HCT116 (cell line): ENCODE data around the gene SFTPA2. TPM values are rescaled to one million over a fixed set of nuclear protein-coding genes. Genes with fewer than 3 reads are reported as not detected.
"Not testable (repeated sequence)": the region's sequence is repeated elsewhere in the genome, so short reads cannot be mapped to it uniquely, and the experiment has no call there.

Experiments used
- ATAC-seq: fragments of 200-7000 bp; cut with Tn5 transposase; 2 replicates; pipeline ENCODE4 v1.9.1; 2020; ENCODE audit warnings: mild to moderate bottlenecking, moderate library complexity
- BruUV-seq: library from RNA; stranded (reverse); fragments of 400-500 nt; replicated peaks from 2 replicates; lab custom pipeline; 2021; lab: Mats Ljungman, UMichigan
- CTCF ChIA-PET: fragments of 300-600 bp; sonication (Branson Sonifier 250); formaldehyde crosslinking; loops from one replicate; lab custom pipeline; 2021; ENCODE audit warnings: antibody characterized with exemption; lab: Charles Lee
- POLR2A ChIA-PET: fragments of 300-600, 350-600 bp; sonication (Branson Sonifier 250); formaldehyde crosslinking; loops from one replicate; lab custom pipeline; 2021; ENCODE audit warnings: antibody characterized with exemption; lab: Charles Lee
- RAD21 ChIA-PET, 2 experiments: fragments of 300-600 bp; sonication (Branson Sonifier 250); formaldehyde crosslinking; loops; one replicate each; lab custom pipeline; 2023; ENCODE audit warnings: low total read pairs in 2 of 2; ENCODE audit not compliant: uncharacterized antibody in 2 of 2, unreplicated experiment in 2 of 2, low non-redundant PET in 1 of 2; lab: Charles Lee
- DNase-seq: peaks from one replicate; pipeline ENCODE4 v3.0.0-alpha.2; 2010; ENCODE audit warnings: low read depth, low spot score
- H2AFZ ChIP-seq: fragments of 200-600 bp; shearing (Covaris generic), sonication (generic); 2 replicates; pipeline ENCODE4 v1.6.1; 2017; ENCODE audit warnings: low read depth, mixed run types, mixed read lengths, antibody characterized with exemption, low read length; ENCODE audit not compliant: poor library complexity, severe bottlenecking
- H3K27ac ChIP-seq: 2 replicates; pipeline ENCODE4 v1.5.1; 2012; ENCODE audit warnings: low read depth, low read length
- H3K27me3 ChIP-seq: fragments of 200-600 bp; sonication (generic); 2 replicates; pipeline ENCODE4 v1.6.1; 2016; ENCODE audit warnings: mixed run types, low read length, mixed read lengths; ENCODE audit not compliant: insufficient read depth
- H3K36me3 ChIP-seq, 2 experiments: fragments of 200-500 bp in 1 of 2; fragments of 200-600 bp in 1 of 2; sonication (Bioruptor generic) in 1 of 2; sonication (generic) in 1 of 2; 2 replicates each; pipeline versions ENCODE4 v1.5.1 to v1.6.1; 2014 to 2016; ENCODE audit warnings: low read length in 2 of 2, inconsistent platforms in 1 of 2, mixed read lengths in 1 of 2, mixed run types in 1 of 2; ENCODE audit not compliant: insufficient read depth in 2 of 2, control insufficient read depth in 1 of 2
- H3K4me1 ChIP-seq, 2 experiments: fragments of 200-600 bp in 1 of 2; sonication (generic) in 1 of 2; 2 replicates each; pipeline versions ENCODE4 v1.5.1 to v1.6.1; 2012 to 2017; ENCODE audit warnings: low read length in 2 of 2, inconsistent platforms in 1 of 2, mild to moderate bottlenecking in 1 of 2, mixed read lengths in 1 of 2, mixed run types in 1 of 2, moderate library complexity in 1 of 2; ENCODE audit not compliant: insufficient read depth in 2 of 2, control insufficient read depth in 1 of 2
- H3K4me2 ChIP-seq: fragments of 200-600 bp; sonication (generic); 2 replicates; pipeline ENCODE4 v1.6.1; 2017; ENCODE audit warnings: mixed run types, low read length, mixed read lengths
- H3K4me3 ChIP-seq, 2 experiments: fragments of 200-600 bp in 1 of 2; sonication (generic) in 1 of 2; replicated peaks in 1 of 2; 2 replicates each; pipeline ENCODE4 v1.5.1; 2011 to 2016; ENCODE audit warnings: low read length in 2 of 2, control low read depth in 1 of 2, low read depth in 1 of 2, mild to moderate bottlenecking in 1 of 2, mixed read lengths in 1 of 2, mixed run types in 1 of 2
- H3K79me2 ChIP-seq: fragments of 200-600 bp; sonication (generic); 2 replicates; pipeline ENCODE4 v1.6.1; 2017; ENCODE audit warnings: mild to moderate bottlenecking, mixed run types, low read length, moderate library complexity, mixed read lengths; ENCODE audit not compliant: insufficient read depth
- H3K9ac ChIP-seq: fragments of 200-600 bp; sonication (generic); 2 replicates; pipeline ENCODE4 v1.6.1; 2016; ENCODE audit warnings: low read length, mixed read lengths
- H3K9me2 ChIP-seq: fragments of 200-600 bp; sonication (generic), shearing (Covaris generic); 2 replicates; pipeline ENCODE4 v1.6.1; 2017; ENCODE audit warnings: mixed run types, mild to moderate bottlenecking, moderate library complexity; ENCODE audit not compliant: insufficient read depth
- H3K9me3 ChIP-seq, 2 experiments: fragments of 200-500 bp in 1 of 2; fragments of 200-600 bp in 1 of 2; sonication (Bioruptor generic) in 1 of 2; sonication (generic) in 1 of 2; 2 replicates each; pipeline ENCODE4 v1.6.1; 2014 to 2017; ENCODE audit warnings: low read length in 2 of 2, mixed read lengths in 2 of 2, inconsistent platforms in 1 of 2, low read depth in 1 of 2, mild to moderate bottlenecking in 1 of 2, mixed run types in 1 of 2, moderate library complexity in 1 of 2; ENCODE audit not compliant: control insufficient read depth in 1 of 2, insufficient read depth in 1 of 2
- H4K20me1 ChIP-seq: fragments of 200-600 bp; sonication (generic), shearing (Covaris generic); 2 replicates; pipeline ENCODE4 v1.6.1; 2017; ENCODE audit warnings: mixed run types, mild to moderate bottlenecking, moderate library complexity; ENCODE audit not compliant: insufficient read depth
- CBX3 ChIP-seq: IDR thresholded peaks from 2 replicates; pipeline ENCODE4 v1.6.1; 2012; ENCODE audit warnings: low read depth
- EGR1 ChIP-seq: IDR thresholded peaks from 2 replicates; pipeline ENCODE4 v1.6.1; 2012; ENCODE audit warnings: low read depth
- ELF1 ChIP-seq: IDR thresholded peaks from 2 replicates; pipeline ENCODE4 v1.6.1; 2012; ENCODE audit warnings: low read depth, borderline replicate concordance
- EZH2 ChIP-seq: fragments of 200-600 bp; sonication (generic); IDR thresholded peaks from 2 replicates; pipeline ENCODE4 v1.6.1; 2017; ENCODE audit warnings: antibody characterized with exemption, mixed run types
- POLR2A ChIP-seq: IDR thresholded peaks from 2 replicates; pipeline ENCODE4 v1.7.0; 2011; ENCODE audit warnings: borderline replicate concordance; ENCODE audit not compliant: insufficient read depth, insufficient read length; ENCODE audit errors: extremely low read depth
- POLR2AphosphoS5 ChIP-seq: IDR thresholded peaks from 2 replicates; pipeline ENCODE4 v1.6.1; 2011; ENCODE audit warnings: mild to moderate bottlenecking, low read depth, low read length, moderate library complexity
- RAD21 ChIP-seq: IDR thresholded peaks from 2 replicates; pipeline ENCODE4 v1.6.1; 2012; ENCODE audit warnings: low read depth, mild to moderate bottlenecking
- SIN3A ChIP-seq: IDR thresholded peaks from 2 replicates; pipeline ENCODE4 v1.6.1; 2012; ENCODE audit warnings: low read depth
- SP1 ChIP-seq: IDR thresholded peaks from 2 replicates; pipeline ENCODE4 v1.6.1; 2012; ENCODE audit warnings: low read depth
- SRF ChIP-seq: IDR thresholded peaks from 2 replicates; pipeline ENCODE4 v1.6.1; 2012; ENCODE audit warnings: low read depth
- TCF7L2 ChIP-seq: IDR thresholded peaks from 2 replicates; pipeline ENCODE4 v1.7.0; 2011; ENCODE audit warnings: borderline replicate concordance, inconsistent platforms; ENCODE audit not compliant: insufficient read depth, insufficient read length; ENCODE audit errors: extremely low read depth
- YY1 ChIP-seq: IDR thresholded peaks from 2 replicates; pipeline ENCODE4 v1.6.1; 2011; ENCODE audit warnings: low read length, low read depth, moderate library complexity, mild to moderate bottlenecking; ENCODE audit not compliant: insufficient replicate concordance; ENCODE audit errors: extremely low read depth
- intact Hi-C: fragments of 100-400 bp; cut with micrococcal nuclease; formaldehyde crosslinking; loops from 2 replicates; pipeline ENCODE4 v1.10.0; 2022
- total RNA-seq: library from RNA; stranded (reverse); gene quantifications from one replicate; pipeline ENCODE4 v1.2.1, GENCODE V29; 2021; ENCODE audit not compliant: unreplicated experiment
- TF ChIP-seq, protein P1 (sequence below): IDR thresholded peaks from 2 replicates; pipeline ENCODE4 v1.6.1; 2012; ENCODE audit warnings: low read depth
- TF ChIP-seq, protein P2 (sequence below), 3 experiments: fragments of 200-600 bp in 1 of 3; sonication (generic) in 1 of 3; IDR thresholded peaks in 2 of 3; conservative IDR thresholded peaks in 1 of 3; 2 replicates each; pipeline ENCODE4 v1.5.1; 2012 to 2017; ENCODE audit warnings: low read depth in 2 of 3, low read length in 2 of 3, antibody characterized with exemption in 1 of 3, borderline replicate concordance in 1 of 3, control low read depth in 1 of 3, mild to moderate bottlenecking in 1 of 3, mixed read lengths in 1 of 3, mixed run types in 1 of 3, moderate library complexity in 1 of 3; ENCODE audit not compliant: insufficient read depth in 1 of 3
- TF ChIP-seq, protein P3 (sequence below): IDR thresholded peaks from 2 replicates; pipeline ENCODE4 v1.6.1; 2012
- TF ChIP-seq, protein P4 (sequence below): IDR thresholded peaks from 2 replicates; pipeline ENCODE4 v1.6.1; 2012

The SFTPA2 gene
- total RNA-seq, 1 experiment from 2014 or later, result 6.9 TPM

DNA sequence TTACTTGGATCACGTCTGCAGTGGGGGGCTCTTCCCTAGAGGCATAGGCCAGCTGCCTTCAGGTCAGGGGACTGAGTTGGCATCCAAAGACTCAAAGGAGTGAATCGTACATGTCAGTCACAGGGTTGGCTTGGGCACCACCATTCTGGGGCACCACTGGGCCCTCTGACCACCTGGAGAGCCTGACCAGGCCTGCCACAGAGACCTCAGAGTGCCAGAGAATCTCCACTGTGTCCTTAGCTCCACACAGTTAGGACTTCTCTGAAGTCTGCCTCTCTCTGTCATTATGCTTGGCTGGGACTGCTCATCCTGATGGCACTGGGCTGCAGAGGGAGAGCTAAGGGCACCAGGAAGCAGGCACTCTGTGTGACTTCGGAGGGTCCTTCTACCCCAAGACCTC, 34.4 kb upstream of the SFTPA2 start:
- H3K27me3 ChIP-seq, intact Hi-C loops, H3K27ac ChIP-seq, H3K4me1 ChIP-seq, H3K9ac ChIP-seq, H4K20me1 ChIP-seq, H2AFZ ChIP-seq, H3K36me3 ChIP-seq, H3K79me2 ChIP-seq, H3K4me3 ChIP-seq, CTCF ChIA-PET, H3K9me2 ChIP-seq, POLR2A ChIA-PET, ATAC-seq, H3K9me3 ChIP-seq, H3K4me2 ChIP-seq, RAD21 ChIA-PET, BruUV-seq, DNase-seq: not testable (repeated sequence)

DNA sequence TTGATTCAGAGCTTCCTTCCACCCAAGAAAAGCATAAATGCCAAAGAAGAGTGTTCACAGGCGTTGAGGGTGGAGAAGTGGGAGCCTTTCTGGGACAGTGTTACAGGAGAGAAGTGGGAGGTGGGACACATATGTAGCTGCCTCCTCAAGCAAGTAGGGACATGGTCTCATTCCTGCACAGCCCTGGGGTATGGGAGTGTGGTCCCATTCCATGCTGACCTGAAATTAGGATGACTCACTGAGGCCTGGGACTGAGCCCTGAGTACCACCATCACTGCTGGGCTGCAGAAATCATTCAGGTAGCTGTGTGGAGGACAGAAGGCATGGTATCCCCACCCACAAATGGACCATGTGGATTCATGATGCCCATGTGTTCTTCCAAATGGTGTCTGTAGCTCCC, 33.2 kb upstream of the SFTPA2 start:
- RAD21 ChIA-PET, result no interaction called here
- no peak for TF ChIP-seq SP1
- no peak for TF ChIP-seq CBX3
- TF ChIP-seq POLR2A, result no peak
- no peak for TF ChIP-seq EZH2
- TF ChIP-seq, protein P1, sequence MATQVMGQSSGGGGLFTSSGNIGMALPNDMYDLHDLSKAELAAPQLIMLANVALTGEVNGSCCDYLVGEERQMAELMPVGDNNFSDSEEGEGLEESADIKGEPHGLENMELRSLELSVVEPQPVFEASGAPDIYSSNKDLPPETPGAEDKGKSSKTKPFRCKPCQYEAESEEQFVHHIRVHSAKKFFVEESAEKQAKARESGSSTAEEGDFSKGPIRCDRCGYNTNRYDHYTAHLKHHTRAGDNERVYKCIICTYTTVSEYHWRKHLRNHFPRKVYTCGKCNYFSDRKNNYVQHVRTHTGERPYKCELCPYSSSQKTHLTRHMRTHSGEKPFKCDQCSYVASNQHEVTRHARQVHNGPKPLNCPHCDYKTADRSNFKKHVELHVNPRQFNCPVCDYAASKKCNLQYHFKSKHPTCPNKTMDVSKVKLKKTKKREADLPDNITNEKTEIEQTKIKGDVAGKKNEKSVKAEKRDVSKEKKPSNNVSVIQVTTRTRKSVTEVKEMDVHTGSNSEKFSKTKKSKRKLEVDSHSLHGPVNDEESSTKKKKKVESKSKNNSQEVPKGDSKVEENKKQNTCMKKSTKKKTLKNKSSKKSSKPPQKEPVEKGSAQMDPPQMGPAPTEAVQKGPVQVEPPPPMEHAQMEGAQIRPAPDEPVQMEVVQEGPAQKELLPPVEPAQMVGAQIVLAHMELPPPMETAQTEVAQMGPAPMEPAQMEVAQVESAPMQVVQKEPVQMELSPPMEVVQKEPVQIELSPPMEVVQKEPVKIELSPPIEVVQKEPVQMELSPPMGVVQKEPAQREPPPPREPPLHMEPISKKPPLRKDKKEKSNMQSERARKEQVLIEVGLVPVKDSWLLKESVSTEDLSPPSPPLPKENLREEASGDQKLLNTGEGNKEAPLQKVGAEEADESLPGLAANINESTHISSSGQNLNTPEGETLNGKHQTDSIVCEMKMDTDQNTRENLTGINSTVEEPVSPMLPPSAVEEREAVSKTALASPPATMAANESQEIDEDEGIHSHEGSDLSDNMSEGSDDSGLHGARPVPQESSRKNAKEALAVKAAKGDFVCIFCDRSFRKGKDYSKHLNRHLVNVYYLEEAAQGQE, result no peak
- TF ChIP-seq RAD21, result no peak
- TF ChIP-seq, protein P2, sequence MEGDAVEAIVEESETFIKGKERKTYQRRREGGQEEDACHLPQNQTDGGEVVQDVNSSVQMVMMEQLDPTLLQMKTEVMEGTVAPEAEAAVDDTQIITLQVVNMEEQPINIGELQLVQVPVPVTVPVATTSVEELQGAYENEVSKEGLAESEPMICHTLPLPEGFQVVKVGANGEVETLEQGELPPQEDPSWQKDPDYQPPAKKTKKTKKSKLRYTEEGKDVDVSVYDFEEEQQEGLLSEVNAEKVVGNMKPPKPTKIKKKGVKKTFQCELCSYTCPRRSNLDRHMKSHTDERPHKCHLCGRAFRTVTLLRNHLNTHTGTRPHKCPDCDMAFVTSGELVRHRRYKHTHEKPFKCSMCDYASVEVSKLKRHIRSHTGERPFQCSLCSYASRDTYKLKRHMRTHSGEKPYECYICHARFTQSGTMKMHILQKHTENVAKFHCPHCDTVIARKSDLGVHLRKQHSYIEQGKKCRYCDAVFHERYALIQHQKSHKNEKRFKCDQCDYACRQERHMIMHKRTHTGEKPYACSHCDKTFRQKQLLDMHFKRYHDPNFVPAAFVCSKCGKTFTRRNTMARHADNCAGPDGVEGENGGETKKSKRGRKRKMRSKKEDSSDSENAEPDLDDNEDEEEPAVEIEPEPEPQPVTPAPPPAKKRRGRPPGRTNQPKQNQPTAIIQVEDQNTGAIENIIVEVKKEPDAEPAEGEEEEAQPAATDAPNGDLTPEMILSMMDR (IDR thresholded peaks at IDR 0.05 in 2 of 3, conservative IDR thresholded peaks at IDR 0.05 in 1 of 3; ENCODE audit: borderline replicate concordance in 1 of 3, insufficient read depth in 1 of 3, low read depth in 2 of 3, low read length in 2 of 3), result no peak
- no peak for TF ChIP-seq SRF
- TF ChIP-seq, protein P3, sequence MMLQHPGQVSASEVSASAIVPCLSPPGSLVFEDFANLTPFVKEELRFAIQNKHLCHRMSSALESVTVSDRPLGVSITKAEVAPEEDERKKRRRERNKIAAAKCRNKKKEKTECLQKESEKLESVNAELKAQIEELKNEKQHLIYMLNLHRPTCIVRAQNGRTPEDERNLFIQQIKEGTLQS, result no peak
- TF ChIP-seq, protein P4, sequence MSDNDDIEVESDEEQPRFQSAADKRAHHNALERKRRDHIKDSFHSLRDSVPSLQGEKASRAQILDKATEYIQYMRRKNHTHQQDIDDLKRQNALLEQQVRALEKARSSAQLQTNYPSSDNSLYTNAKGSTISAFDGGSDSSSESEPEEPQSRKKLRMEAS, result no peak
- no peak for TF ChIP-seq TCF7L2
- no peak for TF ChIP-seq POLR2AphosphoS5
- no peak for TF ChIP-seq EGR1
- no peak for TF ChIP-seq ELF1
- no peak for TF ChIP-seq YY1
- no peak for TF ChIP-seq SIN3A
- POLR2A ChIA-PET, result no interaction called here
- Histone ChIP-seq H3K9ac (no peak overlapping the region), H3K9me2 (no peaks in the 10 kb centered on the region), H2AFZ (no peak overlapping the region), H3K36me3 (no peaks in the 10 kb centered on the region), H3K4me2 (no peak overlapping the region), H3K9me3 (peaks cover 0 to 7% of the 10 kb centered on the region in 2 experiments; a peak in 2 of 4 replicates), H3K27me3 (peaks cover 7% of the 10 kb centered on the region), H4K20me1 (no peaks in the 10 kb centered on the region), H3K4me1 (no peaks in the 10 kb centered on the region), H3K4me3 (no peak overlapping the region), H3K27ac (no peak overlapping the region), H3K79me2 (no peaks in the 10 kb centered on the region)
- CTCF ChIA-PET, result no interaction called here
- intact Hi-C loops, result no loop called here
- ATAC-seq, result no peak
- DNase-seq, result no peak
- BruUV-seq, result no TSS peak
